GM18951 (cell line): ENCODE results near the gene NDUFS2.

Source experiments
- POLR2A ChIP-seq: IDR thresholded peaks from 4 replicates; pipeline ENCODE4 v1.6.1; 2011; ENCODE audit warnings: mild to moderate bottlenecking; ENCODE audit not compliant: insufficient read length, insufficient read depth; ENCODE audit errors: extremely low read depth
- in situ Hi-C: fragments of 300-500 bp; cut with MboI; formaldehyde crosslinking; loops from one replicate; pipeline ENCODE4 v1.12.0; 2022; ENCODE audit warnings: low sequenced_read_pairs, mixed read lengths, inconsistent platforms; ENCODE audit not compliant: unreplicated experiment

NDUFS2 gene

DNA sequence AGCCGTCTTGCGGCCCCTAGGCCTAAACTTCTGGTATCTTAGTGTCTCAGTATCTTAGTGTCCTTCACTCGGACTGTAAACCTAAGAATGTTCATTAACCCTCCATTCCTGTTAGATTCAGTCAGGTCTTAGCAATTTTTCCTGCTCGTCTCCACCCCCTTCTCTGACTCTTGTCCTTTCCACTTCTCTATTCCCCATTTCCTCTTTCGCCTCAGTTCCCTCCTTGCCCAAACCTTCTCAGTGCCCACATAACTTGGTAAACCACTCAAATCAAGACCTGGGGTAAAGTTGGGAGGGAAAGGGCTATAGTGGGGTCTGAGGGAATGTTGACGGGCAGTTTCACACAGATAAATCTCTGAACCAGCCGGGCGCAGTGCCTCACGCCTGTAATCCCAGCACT, 12.2 kb downstream of the NDUFS2 start:
- in situ Hi-C loops, result no loop called here
- no peak for TF ChIP-seq POLR2A

DNA sequence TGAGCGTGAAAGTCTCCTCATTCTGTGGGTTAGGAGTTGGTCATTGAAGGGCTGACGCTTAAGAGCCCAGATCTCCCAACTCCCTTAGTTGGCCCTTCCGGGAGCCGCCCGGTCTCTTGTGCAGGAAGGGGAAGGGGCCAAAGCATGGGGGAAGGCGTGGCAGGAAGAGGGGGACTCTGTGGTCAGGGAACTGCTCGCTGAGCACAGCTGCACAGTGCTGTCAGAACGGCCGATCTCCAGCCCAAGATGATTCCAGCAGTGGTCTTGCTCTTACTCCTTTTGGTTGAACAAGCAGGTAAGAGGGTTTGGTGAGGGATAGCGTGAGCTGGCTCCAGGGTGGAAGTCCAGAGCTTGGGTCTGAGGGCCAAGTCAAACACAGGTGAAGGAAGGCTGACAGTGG, 12.9 kb downstream of the NDUFS2 start, which contains the start of gene FCER1G:
Gene FCER1G, plus strand, starts transcription at position 220 of the 400 bp plus-strand sequence. Its CDS starts 27 bp downstream, at position 247.
- in situ Hi-C loops, result no loop called here
- TF ChIP-seq POLR2A, result no peak

DNA sequence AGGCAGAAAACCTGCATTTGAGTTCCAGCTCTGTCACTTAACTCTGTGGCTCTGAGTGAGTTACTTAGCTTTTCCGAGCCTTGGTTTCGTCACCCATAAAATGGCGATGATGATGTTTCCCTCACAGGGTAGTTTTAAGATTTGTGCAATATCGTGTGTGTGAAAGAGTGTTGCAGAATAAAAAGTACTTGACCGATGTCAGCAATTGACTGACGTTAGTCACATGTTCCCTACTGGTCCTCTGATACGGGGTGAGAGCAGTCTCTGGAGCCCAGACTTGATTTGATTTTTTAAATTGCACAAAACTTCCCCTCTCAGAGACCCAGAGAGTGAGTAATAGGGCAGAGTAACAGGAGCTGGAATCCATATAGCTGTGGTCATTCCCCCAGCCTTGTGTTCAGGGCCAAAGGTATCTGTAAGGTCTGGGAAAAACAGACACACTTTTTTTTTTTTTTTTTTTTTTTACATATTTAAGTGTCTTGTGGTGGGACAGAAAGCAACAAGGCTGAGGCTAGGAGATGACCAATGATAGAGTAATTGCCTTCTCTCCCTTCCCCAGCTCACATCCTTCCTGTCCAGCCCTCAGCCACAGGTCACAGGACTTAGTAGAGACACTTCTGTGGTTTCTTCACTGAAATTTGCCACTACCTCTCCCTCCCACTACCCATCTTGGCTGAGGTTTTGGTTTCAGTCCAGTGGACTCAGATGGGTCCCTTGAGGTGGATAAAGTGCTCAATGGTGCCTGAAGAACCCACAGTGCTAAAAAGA, 15.0 kb downstream of the NDUFS2 start:
- TF ChIP-seq POLR2A, result no peak
- in situ Hi-C loops, result no loop called here

DNA sequence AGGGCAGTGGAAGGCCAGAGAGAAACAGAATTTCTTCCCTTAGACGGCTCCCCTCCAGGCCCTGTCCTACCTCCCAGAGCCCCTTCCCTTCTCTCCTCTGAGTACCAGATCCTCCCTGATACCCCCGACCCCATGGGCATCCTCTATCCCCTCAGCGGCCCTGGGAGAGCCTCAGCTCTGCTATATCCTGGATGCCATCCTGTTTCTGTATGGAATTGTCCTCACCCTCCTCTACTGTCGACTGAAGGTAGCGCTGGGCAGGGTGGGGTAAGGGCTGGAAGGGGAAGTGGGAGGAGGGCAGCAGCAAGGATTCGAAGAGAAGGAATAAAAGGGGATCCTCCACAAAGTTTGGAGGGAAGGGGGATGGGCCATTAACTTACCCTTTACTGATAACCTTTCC, 15.7 kb downstream of the NDUFS2 start:
- in situ Hi-C loops, result no loop called here
- no peak for TF ChIP-seq POLR2A

DNA sequence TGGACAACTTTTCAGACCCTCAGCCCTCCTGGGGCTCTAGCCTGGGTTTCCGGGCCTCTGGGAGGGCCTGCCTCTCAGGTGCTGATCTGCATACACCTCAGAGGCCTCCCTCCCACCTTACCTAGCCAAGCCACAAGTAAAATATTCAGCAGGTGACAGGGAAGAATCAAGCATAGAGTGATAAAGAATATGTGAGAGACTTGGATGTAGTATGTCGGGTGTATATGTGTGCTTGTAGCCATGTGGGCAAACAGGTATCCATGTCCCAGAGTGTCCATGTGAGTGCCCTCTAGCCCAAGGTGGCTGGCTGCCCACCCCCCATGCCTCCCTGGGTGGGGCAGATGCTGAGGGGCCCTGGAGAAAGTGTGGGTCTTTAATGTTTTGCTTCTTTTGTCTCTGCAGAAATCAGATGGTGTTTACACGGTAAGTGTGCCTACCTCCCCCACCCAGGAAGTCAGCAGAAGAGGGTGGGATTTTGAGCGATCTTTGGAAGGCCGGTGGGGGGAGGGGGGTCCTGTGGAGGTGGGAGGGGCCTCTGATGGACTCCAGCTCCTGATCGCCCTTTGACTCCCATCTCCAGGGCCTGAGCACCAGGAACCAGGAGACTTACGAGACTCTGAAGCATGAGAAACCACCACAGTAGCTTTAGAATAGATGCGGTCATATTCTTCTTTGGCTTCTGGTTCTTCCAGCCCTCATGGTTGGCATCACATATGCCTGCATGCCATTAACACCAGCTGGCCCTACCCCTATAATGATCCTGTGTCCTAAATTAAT, 16.3 kb downstream of the NDUFS2 start:
- in situ Hi-C loops, result no loop called here
- TF ChIP-seq POLR2A, result no peak

DNA sequence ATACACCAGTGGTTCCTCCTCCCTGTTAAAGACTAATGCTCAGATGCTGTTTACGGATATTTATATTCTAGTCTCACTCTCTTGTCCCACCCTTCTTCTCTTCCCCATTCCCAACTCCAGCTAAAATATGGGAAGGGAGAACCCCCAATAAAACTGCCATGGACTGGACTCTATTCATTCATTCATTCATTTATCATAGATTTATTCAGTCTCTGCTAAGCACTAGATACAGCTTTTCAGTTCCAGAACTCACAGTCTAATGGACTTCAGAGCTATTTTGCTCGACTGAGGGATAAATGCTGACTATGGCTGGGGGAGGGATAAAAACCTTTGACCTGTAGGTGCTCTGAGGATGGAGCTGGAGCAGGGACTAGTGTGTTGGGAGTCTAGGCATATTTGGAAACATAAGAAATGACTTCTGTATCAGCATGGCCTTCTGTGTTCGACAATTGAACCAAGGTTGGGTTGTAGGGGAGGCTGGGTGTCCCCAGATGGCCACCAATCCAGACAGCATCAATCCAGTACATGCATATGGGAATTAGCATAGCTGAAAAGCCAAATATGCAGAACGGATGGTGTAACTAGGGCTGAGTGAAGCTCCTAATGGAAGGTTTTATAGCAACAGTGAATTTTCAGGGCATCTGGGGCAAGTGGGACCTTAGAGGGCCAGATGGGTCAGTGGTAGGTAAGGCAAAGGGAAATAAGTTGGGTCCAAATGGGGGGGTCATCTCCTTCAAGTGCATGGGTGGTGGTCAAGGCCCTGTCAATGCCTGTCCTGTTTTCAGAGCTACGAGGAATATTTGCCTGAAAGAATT, 17.1 kb downstream of the NDUFS2 start:
- TF ChIP-seq POLR2A, result no peak
- in situ Hi-C loops, result no loop called here

DNA sequence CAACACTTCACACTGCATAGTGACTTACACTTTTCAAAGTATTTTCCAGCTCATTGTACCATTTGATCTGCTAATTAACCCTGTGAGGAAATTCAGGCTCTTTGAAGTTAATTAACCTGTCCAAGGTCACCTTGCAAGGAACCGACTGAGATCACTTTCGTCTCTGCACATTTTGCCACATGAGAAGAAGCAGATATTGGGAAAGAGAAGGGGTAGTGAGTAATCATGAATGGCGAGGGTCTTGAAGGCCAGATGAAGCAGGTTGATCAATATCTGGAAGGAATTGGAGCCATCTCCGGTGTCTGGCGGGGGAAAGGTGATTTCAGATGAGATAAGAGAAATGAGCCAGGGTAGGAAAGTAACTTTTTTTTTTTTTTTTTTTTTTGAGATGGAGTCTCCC, 17.8 kb downstream of the NDUFS2 start:
- no peak for TF ChIP-seq POLR2A
- in situ Hi-C loops, result loop anchor here (10.0 kb wide), 1 partner anchor 165 kb away; no protein-coding TSS in a partner anchor

DNA sequence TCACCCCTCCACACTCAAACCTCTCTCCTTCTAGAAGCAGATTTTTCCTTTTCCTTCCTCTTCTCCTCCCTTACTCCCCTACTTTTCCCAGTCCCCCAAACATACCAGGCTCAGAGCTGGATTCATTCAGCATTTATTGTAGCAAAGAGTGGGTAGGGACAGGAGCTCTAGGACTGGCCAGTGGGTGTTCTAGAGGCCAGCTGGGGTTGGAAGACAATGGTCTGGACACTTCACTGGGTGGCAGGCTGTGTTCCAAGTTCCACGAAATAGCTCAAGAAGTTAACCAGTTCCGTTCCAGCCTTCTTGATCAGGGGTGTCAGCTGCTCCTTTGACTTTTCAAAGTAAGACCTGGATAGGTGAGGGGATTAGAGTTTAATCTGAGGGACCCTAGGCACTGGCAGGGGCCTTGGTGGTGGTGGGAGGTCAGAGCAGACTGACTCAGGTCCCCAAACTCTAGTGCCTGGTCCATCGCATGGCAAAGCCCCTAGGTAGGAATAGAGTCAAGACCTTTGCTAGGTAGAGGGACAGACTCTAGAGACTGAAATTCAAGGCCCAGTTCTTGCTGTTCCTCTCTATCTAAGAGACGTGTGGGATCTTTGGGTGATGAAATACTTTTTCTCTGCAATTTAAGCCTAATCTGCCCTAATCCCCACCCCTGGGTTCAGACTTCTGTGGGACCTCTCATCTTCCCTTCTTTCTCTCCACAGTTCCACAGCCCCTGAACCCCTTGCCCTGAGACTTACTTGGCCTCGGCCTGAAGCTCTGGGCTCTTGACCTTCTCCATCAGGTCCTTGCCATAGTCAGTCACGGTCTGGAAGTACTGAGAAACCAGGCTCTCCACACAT, 20.2 kb downstream of the NDUFS2 start:
- in situ Hi-C loops, result loop anchor here (10.0 kb wide), 1 partner anchor 162 kb away; no protein-coding TSS in a partner anchor

DNA sequence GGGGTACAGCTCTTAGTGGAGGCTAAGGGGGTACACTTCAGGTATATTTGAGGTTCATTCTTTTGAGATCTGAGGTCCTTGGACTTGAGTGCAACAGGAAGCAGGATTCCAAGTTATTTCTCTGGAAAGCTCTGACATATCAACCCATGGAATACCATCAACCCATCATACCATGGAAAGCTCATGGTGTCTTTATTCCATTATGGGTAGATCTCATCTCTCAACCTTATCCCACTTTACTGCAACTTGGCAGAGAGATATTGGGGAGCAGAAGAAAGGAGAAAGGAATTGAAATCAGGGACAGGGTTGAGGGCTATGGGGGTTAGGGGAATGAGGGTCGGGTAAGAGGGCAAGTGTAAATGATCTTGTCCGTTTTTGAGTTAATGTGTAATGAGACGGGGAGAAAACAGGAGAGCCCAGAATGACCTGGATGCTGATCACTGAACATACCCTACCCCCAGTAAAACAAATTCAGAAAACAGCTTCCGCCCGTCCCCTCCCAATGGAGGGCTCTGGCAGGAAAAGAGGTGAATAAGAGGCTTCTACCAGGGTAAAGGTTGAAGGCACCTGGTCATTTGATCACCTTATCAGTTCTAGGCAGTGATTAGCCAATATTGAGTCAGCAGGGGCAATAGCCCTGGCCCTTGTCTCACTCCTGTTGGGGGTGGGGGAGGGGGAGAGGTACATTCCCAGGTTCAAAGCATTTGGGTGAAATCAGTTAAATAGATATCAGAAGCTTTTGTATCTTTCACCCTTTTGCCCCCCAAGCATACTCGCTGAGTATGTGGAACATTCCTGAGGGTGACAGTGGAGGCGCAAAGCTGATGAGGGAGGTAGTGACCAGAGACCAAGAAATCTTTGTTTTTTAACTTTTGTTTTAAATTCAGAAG, 21.9 kb downstream of the NDUFS2 start:
- no peak for TF ChIP-seq POLR2A
- in situ Hi-C loops, result loop anchor here (10.0 kb wide), 1 partner anchor 161 kb away; no protein-coding TSS in a partner anchor

More for the DNA sequence above, 20.2 kb downstream of the NDUFS2 start:
- no peak for TF ChIP-seq POLR2A

DNA sequence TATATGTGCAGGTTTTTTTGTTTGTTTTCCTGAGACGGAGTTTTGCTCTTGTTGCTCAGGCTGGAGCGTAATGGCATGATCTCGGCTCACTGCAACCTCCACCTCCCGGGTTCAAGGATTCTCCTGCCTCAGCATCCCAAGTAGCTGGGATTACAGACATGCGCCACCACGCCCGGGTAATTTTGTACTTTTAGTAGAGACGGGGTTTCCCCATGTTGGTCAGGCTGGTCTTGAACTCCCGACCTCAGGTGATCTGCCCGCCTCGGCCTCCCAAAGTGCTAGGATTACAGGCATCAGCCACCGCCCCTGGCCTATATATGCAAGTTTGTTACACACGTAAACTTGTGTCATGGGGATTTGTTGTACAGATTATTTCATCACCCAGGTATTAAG, 22.5 kb downstream of the NDUFS2 start:
- in situ Hi-C loops, result loop anchor here (10.0 kb wide), 1 partner anchor 160 kb away; no protein-coding TSS in a partner anchor

DNA sequence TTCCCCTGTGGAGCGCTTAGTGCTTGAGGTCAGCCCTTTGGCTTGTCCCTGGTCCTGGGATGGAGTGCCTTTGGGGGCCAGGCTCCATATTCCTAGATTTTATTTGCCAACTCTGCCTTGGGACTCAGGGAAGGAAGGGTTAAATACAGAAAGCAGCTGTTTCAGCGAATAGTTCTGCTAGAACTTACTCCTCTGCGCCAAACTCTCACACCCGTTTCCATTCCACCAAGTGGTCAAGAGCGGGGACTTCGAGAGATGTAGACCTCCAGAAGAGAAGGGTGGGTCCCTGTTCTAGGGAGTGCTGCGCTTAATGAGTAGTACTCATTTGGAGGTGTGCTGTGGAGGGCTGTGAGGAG, 23.0 kb downstream of the NDUFS2 start:
- TF ChIP-seq POLR2A, result no peak
- in situ Hi-C loops, result loop anchor here (10.0 kb wide), 1 partner anchor 160 kb away; no protein-coding TSS in a partner anchor
